Calu3 (cell line): ENCODE data around the gene KCP. TPM values are rescaled to one million over a fixed set of nuclear protein-coding genes. Genes with fewer than 3 reads are reported as not detected.

Experiments used
- total RNA-seq: library from RNA; stranded (reverse); gene quantifications from 2 replicates; pipeline ENCODE4 v1.2.3, GENCODE V29; 2022

The KCP gene
- total RNA-seq, 1 experiment from 2014 or later: 6.8 TPM

Other genes with a start within 250 kb of the KCP start
- gene GARIN1A, start 238.4 kb downstream of the KCP start, total RNA-seq: 7.3 and 8.5 TPM in 2 replicates
- 115 and 154 TPM in 2 replicates for gene CALU, start 171.3 kb downstream of the KCP start, total RNA-seq
- gene OPN1SW, start 134.9 kb downstream of the KCP start, total RNA-seq: not detected in 2 replicates
- 2.2 and 5.9 TPM in 2 replicates for gene CCDC136, start 118.7 kb downstream of the KCP start, total RNA-seq
- 0.42 and 0.98 TPM in 2 replicates for gene FLNC, start 80.3 kb downstream of the KCP start, total RNA-seq
- 104 and 123 TPM in 2 replicates for gene ATP6V1F, start 47.9 kb downstream of the KCP start, total RNA-seq
- gene IRF5, start 27.2 kb upstream of the KCP start, total RNA-seq: 11.4 and 13.4 TPM in 2 replicates
- 43.6 and 47.1 TPM in 2 replicates for gene TNPO3, start 144.4 kb upstream of the KCP start, total RNA-seq
- gene TSPAN33, start 234.0 kb upstream of the KCP start, total RNA-seq: 12.4 and 13.4 TPM in 2 replicates